TTC549 (cell line): Measurements from ENCODE around the gene LAMB4.
"Not testable (repeated sequence)": the region's sequence is repeated elsewhere in the genome, so short reads cannot be mapped to it uniquely, and the experiment has no call there.

Experiments used
- FAIRE-seq: peaks from 2 replicates; lab custom pipeline; 2012; peaks lifted over from hg19 to GRCh38; lab: Jason Lieb, UNC

The LAMB4 gene

GRCh38 chr7:108048422-108048821, 81.7 kb downstream of the LAMB4 start:
- FAIRE-seq = no peak

- FAIRE-seq = no peak
Measured at GRCh38 chr7:108046952-108047506, 83.1 kb downstream of the LAMB4 start.

- no peak for FAIRE-seq
Measured at GRCh38 chr7:108045669-108046068, 84.5 kb downstream of the LAMB4 start.

- FAIRE-seq = no peak
Measured at GRCh38 chr7:108045154-108045553, 85.0 kb downstream of the LAMB4 start.

GRCh38 chr7:108044345-108044744, 85.8 kb downstream of the LAMB4 start:
- no peak for FAIRE-seq

DNA sequence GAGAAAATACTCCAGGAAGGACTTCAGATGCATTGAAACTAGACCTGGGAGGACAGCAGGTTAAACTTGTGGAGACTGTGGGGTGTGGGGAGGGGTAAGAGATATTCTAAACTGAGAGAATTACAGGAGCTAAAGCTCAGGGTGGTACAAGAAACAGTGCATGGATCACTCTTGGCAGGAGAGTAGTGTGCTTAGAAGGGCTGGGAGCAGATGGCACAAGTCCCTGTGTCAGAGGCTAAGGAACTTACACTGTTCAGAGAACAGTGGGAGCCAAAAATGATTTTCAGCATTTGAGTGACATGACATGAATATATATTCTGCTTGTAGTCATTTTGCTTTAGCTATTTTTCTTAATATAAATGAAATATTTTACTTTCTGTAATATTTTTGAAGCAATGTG, 91.2 kb downstream of the LAMB4 start:
- no peak for FAIRE-seq

DNA sequence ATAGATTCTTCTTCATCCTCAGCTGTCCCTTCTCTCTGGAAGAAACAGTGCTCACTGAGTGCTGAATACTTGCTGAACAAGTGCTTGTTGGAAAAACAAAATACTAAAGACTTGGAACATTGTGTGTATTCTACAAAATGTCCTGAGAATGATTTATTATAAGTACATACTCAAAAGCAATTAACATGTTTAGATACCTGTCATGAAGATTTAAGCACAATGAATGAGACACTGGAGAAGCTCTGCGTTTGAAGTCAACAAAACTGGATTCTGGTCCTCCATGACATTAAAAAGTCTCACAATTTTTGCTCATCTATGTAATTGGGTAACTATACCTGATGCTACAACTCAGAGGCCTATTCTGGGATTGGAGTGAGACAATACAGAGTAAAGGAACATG, 92.4 kb downstream of the LAMB4 start:
- FAIRE-seq = no peak

- no peak for FAIRE-seq
Measured at GRCh38 chr7:108037140-108037539, 93.0 kb downstream of the LAMB4 start.

GRCh38 chr7:108034586-108034985, 95.6 kb downstream of the LAMB4 start:
- no peak for FAIRE-seq

DNA sequence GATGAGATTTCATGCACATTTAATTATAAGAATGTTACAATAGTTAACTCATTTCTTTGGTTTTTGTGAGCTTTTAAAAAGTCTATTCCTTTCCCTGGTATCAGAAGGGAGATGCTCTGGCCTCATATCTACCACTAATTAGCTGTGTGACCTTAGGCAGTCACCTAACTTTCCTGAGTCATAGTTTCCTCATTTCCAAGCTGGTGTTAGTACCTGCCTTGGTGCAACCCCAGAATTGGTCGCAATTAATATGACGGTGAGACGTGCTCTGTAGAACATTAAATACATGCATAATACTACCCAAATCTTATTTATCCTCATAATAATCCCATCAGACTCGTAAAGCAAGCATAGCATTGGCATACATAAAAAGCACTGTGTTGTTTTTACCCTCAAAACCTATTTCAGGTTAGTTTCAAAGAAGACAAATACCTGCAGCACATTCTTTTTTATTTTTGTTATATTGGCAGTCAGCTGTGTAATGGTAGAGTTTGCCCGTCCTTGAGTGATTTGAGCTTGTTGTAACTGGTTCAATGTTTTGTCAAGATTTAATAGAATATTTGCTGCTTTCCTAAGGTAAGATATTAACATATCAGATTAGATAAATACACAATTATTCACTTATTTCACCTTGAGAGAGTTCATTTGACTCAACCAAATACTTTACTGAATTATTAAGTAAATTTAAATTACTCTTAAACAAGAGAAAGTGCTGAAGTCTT, 96.2 kb downstream of the LAMB4 start:
- FAIRE-seq = no peak

GRCh38 chr7:108033309-108033708, 96.9 kb downstream of the LAMB4 start:
- not testable (repeated sequence) for FAIRE-seq

DNA sequence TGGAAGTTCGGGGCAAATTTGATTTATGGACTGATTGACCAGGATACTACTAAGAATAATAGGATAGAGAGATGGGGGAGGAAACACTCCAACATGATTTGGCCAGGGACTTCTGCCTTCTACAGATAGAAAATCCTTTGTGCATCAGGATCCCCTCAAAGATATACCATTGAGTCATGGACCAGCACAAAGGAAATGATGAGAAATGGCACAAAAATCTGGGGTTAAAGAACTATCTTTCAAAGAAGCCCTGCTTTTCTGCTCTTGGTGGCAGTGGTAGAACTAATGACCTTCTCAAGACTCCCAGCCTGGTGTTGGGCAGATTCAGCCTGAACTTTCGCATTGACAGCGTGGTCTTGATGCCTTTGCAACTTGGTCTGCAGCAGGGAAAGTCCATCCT, 99.6 kb downstream of the LAMB4 start:
- no peak for FAIRE-seq

GRCh38 chr7:108029034-108029433, 101.1 kb downstream of the LAMB4 start:
- no peak for FAIRE-seq

DNA sequence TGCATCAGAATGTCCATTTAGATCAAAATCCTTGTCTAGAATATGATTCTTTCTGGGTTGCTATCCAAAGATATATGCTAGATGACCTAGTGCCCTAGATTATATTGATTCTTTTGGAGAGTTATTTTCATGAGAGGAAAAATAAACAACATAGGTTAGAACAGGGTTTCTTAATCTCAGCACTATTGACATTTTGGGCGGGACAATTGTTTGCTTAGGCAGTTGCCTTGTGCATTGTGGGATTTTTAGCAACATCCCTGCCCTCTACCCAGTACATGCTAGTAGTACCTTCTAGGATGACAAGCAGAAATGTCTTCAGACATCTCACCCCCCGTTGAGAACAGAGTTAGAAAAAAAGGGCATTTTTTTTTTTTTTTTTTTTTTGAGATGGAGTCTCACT, 102.0 kb downstream of the LAMB4 start:
- no peak for FAIRE-seq

DNA sequence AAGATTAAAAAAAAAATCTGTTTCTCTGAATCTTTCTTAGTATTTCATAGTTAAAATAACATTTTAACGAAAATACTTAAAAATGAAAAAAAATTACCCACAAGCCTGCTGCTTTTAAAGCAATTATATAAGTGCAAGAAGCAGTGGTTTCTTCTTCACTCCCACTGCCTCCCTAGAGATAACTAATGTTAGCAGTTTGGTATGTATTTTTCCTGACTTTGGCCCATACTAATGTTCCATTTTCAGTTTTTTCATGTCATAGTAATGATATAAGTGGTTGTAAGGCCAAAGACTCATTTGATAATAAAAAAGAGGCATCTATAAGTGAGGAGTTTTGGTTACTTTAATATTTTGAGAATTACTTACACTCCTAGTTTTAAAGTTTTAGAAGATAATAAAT, 102.9 kb downstream of the LAMB4 start:
- FAIRE-seq = no peak

- no peak for FAIRE-seq
Measured at GRCh38 chr7:108026647-108027046, 103.5 kb downstream of the LAMB4 start.

DNA sequence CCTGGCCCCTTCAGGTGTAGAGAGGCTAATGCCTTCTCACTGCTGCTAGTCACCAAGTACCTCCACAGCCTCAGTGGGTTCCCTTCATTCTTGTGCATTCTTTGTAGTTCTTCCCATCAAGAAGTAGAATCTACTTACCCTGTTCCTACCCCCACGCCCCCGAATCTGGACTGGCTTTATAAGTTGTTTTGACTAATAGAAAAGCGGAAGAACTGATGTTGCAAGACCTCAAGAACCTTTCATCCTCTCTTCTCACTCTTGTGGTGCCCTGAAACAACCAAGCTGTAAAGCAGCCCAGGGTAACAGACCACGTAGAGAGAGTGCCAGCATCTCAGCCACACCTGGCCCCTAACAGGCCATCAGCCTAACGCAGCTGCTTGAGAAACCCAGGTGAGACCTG, 104.0 kb downstream of the LAMB4 start:
- no peak for FAIRE-seq

DNA sequence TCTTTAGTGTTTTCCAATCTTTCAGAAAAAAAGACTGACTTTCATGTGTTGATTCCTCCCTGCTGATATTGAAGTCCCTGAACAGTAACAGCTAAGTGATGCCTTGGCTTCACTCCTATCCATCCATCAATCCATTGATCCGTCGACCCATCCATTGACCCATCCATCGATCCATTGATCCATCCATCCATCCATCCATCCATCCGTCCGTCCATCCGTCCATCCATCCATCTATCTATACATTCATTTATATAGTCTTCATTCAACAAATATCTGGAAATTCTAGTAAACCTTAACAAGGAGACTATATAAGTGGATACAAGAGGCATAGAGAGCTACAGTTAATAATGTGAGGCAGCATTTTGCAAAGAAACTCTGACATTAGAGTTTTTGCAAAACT, 105.6 kb downstream of the LAMB4 start:
- no peak for FAIRE-seq

GRCh38 chr7:108020585-108020984, 109.6 kb downstream of the LAMB4 start:
- FAIRE-seq = no peak

DNA sequence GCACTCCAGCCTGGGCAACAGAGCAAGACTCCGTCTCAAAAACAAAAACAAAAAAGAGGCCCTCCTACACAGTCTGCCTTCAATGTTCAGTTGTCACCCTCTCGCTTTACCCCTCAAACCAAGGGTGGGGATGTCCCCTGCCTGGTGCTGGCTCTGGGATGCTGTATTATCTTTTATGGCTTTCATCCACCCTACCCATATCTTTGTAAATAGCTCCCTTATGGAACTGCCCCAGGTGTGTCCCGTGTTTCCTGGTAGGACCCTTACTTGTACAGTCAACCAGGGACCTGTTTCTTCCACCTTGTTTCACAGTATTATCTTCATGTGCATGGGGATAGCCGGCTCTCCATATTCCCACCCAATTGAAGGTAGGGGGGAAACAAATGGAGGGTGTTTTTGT, 111.5 kb downstream of the LAMB4 start:
- no peak for FAIRE-seq

DNA sequence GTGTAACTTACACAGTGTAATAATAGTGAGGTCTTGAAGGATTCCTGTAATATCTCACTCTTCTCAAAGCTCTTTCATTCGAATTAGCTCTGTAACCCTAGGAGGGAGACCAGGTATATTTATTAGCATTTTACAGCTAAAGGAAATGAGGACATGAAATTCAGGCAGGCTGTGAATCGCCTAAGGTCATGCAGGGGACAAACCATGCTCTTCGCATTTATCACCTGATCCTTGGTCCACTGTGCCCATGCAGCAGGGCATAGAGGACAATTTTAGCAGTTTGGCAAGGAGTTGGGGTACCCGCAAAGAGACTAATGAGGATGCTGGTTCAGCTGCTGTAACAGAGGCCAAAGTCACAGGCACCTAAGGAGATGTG, 112.4 kb downstream of the LAMB4 start:
- FAIRE-seq = no peak

DNA sequence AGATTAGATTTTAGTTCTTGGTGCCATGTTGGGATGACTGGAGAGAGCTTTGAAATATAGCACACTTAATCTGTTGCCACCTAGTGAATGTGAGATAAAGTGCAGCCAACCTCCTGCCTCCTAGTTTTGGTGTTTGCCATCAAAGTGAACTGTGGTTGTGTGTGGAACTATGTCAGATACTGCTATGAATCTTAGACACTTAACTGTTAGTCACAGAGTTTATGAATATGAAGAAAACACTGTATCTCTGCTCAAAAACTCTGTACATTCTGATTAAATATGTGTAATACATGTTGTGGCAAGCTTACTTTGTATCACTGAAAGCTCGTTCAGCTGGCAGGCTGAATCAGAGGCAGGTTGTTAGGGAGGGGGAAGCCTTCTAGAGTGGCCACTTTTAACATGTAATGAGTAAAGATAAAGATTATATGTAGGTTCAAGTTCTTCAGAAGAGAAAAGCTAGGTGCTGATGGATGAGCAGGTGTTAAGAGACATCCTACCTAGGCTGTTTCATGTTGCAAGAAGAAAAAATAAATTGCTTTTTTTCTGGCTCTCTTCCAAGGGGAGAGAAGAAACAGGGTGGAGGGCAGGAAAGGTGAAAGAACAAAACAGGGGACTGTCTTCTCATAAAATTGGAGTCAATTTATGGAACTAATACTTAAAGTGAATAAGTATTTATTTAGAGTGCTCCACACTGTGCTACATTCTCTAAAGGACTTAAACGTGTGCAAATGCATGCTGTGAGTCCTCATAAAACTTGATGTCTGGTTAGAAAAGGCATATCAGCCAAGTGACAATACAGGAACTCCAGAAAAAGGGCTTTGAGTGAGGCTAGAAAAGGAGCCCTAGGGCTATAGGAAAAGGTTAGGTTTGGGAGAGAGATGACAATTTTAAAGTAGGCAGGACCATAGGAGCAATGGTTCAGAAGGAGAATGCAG, 113.1 kb downstream of the LAMB4 start:
- no peak for FAIRE-seq

DNA sequence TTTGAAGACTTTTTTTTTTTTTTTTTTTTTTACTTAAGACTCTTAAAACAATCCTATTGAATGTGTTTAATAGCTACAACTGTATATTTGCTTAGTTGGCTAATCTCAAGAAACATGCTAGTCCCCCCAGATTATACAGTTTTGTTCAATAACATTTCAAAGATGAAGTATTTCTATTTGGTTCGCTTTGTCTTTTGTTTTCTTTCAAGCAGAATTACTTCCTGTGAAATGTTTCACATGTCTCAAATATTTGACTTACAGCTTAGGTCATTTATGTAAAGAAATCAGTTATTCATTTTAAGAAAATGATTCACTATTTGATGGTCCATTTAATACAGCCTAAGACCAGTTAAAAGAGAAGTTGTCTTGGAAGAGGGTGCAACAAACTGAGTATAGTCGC, 114.4 kb downstream of the LAMB4 start:
- no peak for FAIRE-seq
